HG03025 (cell line): ENCODE measurements around the gene ADGRB3.
A peak's percentile ranks its signal among the peaks of the same experiment; 100 is the strongest.
"Not testable (repeated sequence)": the region's sequence is repeated elsewhere in the genome, so short reads cannot be mapped to it uniquely, and the experiment has no call there.

Experiments used
- ATAC-seq: cut with Tn5 transposase; IDR thresholded peaks from one replicate; pipeline ENCODE4 v1.9.1; 2021; ENCODE audit warnings: mild to moderate bottlenecking, moderate library complexity; ENCODE audit not compliant: unreplicated experiment, low FRiP score

ADGRB3 gene

DNA sequence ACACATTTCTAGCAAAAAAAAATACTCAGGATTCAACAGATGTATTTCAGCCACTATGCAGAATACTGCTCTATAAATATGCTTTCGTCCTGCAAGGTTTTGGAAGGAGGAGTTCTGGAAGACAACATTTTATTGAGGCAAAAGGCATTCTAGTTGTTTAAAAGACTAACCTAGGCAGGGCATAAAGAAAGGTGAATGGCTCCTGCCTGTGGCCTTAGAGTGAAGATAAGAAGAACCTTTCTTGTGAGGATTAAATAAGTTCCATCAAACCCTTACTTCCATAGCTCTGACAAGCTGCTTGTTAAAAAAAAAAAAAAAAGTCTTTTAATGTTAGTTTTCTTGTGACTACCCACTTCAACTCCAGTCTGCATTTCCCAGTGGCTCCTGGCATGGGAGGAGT is 139.8 kb downstream of the ADGRB3 start:
- ATAC-seq: no peak

DNA sequence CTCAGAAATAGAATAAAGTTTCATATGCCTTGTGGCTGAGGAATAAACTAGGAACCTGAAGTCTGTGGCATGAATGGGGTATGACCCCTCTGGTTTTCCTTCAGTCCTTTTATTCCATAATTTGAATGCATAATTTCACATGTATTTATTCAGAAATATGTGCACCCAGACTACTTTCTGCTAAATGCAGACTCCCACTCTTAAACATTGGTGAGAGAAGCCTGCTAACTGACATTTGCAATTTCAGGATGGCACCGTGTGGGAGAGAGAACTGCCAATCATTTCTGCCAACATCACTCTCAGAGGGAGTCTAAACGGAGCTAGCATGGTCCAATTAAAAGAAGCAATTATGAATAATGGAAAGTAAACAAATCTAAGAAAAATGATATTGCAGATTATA is 141.3 kb downstream of the ADGRB3 start:
- ATAC-seq: no peak

DNA sequence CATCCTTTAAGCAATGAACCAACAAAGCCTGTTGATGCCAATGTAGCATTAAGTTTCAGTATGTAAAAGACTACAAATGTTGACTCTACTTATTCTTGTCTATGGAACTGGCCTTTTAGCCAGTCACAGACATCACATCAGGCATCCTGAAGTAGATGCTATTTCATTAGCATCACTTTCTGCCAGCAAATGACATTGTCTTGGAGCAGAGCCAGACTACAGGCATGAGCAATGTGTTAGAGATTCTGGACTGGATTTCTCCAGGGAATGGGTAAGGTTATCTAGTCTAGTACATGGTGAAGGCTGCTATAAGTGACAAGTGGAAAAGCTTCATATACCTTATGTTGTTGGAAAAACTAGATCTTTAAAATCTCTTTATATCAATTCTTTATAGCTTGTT is 142.9 kb downstream of the ADGRB3 start:
- no peak for ATAC-seq

DNA sequence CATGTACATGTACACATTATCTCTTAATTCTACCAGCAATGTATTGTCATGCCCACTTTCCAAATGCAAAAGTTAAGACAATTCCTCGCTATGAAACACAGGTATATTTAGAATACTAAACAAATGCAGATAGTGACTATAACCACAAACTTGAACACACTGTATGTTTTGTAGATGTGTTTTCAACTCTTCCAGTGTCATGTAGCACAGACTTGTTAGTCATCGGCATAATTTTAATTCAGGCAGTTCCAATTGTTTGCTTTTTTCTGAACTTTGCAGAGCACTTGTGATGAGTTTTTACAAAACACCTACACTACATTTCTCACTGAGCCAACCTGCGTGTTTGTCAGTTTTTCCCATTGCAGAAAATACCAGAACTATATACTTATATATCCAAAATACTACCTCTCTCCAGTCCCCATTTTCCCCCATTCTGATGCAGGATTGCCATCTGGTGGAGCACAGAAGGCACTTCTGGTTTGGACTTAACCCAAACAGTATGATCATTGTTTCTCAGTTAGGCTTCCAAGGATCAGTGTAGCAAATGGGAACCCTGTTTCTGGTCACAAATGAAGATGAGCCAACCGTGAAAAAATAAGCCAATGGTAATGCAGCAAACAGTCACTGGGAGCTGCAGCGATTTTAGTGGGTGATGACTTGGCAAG is 143.4 kb downstream of the ADGRB3 start:
- ATAC-seq: no peak

DNA sequence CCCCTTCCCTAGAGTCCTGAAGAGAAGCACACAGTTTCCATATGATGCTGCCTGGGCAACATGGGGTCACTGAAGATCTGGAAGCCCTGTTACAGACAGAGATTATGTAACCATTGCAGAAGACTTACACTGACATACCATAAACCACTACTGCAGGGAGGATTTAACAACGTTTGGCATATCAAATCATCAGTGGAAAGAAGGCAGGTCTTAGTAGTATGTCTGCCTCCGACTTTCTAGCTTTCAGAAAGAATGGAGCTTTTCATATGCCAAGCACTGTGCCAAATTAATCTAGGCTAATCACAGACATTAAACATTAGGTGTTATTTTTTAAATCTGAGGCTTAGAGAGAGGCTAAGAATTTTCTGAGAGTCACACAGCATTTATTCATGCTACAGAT is 144.3 kb downstream of the ADGRB3 start:
- no peak for ATAC-seq

DNA sequence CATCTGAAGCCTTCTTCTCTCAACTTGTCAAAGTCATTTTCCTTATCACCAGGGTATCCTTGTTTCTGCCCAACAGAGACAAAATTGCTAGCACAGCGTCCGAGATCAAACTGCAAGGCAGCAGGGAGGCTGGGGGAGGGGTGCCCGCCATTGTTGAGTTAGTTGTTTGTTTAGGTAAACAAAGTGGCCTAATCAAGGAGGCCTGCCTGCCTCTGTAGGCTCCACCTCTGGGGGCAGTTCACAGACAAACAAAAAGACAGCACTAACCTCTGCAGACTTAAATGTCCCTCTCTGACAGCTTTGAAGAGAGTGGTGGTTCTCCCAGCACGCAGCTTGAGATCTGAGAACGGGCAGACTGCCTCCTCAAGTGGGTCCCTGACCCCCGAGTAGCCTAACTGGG is 155.0 kb downstream of the ADGRB3 start:
- ATAC-seq: not testable (repeated sequence)

DNA sequence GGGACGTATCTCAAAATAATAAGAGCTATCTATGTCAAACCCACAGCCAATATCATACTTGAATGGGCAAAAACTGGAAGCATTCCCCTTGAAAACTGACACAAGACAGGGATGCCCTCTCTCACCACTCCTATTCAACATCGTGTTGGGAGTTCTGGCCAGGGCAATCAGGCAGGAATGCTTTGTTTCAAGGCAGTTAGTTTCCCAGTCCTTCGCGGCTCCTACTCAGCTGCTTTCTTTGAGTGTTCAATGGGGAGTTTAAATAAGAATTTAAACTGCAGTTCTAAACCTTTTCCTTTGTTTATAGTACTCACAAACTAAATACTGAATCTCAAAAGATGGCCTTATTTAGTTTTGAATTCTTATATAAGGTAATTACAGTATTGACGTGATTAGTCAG is 179.9 kb downstream of the ADGRB3 start:
- ATAC-seq: not testable (repeated sequence)

DNA sequence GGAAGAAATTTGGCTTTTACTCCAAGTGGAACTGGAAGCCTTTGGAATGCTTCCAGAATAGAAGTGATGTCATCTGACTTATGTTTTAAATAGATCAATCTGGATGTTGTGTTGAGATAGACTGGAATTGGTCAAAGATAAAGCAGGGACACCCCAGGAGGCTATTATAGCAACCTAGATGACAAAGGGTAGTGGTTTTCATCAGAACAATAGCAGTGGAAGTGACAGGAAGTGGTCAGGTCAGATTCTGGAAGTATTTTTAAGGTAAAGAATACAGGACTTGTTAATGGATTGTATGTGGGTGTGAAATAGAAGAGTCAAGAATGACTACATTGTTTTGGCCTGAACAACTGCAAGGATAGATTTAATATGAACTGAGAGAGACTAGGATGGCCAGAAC is 191.4 kb downstream of the ADGRB3 start:
- ATAC-seq: no peak

DNA sequence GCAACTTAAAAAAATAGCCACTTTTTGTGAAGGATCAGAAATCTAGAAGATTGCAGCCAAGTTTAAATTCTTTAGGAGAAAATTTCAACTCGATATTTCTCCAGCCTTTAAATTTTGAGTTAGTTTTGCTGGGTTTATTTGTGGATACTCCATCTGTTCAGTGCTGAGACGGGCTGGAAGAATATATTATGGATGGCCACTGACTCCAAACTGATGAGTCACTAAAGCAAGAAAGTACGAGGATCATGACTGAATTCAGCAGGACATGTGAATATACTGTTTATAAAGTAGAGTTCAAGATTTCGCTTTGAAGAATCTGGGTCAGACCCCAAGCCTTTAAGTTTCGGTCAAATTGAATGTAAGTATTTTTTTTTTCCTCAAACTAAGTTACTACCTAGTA is 199.5 kb downstream of the ADGRB3 start:
- no peak for ATAC-seq

DNA sequence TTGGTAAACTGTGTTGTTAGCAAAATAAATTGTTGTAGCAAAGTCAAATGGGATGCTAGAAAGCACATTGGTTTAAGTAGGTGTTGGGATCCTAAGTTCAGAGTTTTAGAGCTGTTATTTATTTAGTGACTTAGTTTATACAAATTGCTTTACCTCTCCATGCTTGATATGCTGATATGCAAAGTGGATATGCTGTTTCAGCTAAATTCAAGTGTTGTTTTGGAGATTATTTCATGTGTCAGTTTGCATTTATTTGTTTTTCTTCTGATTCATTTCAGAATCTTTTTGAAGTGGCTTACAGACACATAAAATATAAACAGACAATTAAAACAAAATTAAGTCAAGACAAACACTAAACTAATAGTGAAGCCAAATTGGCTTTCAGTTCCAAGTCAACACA is 203.5 kb downstream of the ADGRB3 start:
- no peak for ATAC-seq

DNA sequence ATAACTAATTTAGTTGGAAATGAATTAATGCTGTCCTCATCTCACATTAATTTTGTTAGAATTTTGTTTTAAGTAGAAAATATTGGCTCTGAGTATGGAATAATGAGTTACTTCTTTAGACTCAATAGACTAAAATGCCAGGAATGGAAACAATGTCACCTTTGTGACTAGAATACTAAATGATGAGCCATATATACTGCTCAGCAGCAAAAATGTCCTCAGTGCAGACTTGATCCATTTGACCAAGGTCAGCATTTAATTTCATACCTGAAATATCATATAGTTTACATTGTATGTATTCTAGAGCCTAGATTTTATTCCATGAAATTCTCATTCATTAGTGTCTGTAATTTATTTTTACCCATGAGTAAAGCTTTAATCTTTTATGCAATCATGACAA is 217.7 kb downstream of the ADGRB3 start:
- ATAC-seq: no peak

DNA sequence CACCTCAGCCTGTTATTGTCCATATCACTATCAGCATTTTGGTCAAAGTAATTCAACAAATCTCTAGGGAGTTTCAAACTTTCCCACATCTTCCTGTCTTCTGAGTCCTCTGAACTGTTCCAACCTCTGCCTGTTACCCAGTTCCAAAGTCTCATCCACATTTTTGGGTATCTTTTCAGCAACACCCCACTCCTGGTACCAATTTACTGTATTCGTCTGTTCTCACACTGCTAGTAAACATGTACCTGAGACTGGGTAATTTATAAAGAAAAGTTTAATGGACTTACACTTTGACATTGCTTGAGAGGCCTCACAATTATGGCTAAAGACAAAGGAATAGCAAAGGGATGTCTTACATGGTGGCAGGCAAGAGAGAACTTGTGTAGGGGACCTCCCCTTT is 224.2 kb downstream of the ADGRB3 start:
- no peak for ATAC-seq

DNA sequence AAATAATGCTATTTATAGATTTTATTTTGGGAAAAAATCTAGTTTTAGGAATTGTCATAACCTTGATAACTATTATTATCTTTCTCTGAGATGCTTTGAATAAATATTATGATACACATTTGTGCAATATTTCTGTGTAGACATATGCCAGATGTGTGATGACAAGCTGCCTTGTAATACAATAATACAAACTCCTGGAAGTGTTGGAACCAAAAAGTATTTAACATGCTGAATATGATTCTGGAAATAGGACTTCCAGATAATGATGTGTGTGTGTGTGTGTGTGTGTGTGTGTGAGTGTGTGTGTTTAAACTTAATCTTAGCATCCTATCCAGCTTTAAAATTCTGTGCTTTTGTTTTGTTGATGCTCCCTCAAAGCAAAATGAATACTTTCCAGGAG is 233.6 kb downstream of the ADGRB3 start:
- ATAC-seq: no peak

DNA sequence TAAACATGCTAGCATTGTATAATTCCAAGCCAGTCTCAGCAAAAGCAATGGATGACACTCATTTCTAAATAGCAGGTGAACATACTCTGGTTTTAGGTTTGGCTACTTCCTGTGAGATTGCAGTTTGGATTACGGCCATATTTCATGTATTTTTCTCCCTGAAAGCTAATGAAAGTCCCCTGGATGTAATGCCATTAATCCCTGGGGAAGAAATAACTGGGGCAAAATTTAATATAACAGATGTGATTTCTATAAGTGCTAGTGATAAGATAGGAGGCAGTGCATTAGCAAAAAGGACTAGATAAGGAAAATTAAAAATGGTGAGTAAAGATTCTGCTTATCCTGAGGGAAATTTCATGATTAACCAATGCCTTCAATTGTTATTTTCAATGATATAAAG is 238.2 kb downstream of the ADGRB3 start:
- ATAC-seq: no peak

DNA sequence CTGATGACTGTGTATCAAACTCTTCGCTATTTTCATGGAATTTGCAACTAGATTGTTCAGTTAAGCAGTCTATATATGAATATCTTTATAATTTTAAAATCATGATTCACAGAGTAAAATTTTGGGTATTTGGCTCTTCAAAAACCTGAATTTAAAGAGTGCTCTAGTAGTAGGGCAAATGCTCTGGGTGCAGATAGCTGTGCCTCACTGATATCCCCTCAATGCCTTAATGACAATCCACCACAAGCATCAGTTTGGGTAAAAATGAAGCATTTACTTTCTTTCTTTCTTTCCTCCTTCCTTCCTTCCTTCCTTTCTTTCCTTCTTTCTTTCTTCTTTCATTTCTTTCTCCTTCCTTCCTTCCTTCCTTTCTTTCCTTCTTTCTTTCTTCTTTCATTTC is 239.7 kb downstream of the ADGRB3 start:
- ATAC-seq: no peak

DNA sequence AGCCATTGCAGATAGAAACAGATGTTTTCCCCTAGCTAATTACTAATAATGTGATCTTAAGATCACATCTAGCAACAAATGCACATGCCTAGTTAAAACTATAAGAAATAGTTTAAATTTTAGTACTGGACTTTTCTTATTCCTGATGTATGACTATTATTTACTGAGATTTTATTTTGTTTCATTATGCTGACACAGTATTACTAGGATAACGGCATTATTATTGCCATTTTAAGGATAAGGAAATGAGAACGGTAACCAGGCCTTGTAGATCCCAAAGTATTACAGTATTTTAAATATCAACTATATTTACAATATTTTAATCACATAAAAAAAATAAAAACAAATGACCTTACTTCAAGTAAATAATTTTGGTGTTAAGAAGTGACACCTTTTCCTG is 240.3 kb downstream of the ADGRB3 start:
- ATAC-seq: no peak

DNA sequence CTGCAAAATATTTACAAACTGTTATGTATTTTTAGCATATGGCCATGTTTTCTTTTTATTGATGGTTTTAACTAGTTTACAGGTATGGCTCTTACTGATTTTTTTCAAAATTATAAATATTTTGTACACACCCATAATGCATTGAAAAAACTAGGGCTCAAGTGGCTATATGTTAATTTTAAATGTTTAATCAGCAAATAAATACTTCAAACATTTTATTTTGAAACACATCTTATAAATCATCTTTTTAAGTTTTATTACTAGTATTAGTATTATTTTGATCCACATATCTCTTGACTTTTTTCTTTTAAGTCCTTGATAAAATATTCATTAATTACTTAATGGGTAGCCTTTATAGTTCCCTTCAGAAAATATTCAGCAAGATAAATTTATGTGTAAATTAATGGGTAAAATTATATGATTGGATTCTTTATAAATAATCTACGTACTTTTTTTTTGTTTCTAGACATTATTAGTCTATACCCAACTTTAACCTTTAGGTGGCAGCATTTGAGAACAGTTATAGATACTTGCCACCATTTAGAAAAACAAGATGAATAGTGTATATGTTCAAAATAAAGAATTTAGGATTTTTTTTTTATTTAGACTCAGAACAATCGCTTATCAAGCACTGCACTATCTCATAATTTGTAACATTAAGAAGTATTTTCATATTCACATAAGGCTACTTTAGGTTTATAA is 241.9 kb downstream of the ADGRB3 start:
- peak; percentile 55 for ATAC-seq

DNA sequence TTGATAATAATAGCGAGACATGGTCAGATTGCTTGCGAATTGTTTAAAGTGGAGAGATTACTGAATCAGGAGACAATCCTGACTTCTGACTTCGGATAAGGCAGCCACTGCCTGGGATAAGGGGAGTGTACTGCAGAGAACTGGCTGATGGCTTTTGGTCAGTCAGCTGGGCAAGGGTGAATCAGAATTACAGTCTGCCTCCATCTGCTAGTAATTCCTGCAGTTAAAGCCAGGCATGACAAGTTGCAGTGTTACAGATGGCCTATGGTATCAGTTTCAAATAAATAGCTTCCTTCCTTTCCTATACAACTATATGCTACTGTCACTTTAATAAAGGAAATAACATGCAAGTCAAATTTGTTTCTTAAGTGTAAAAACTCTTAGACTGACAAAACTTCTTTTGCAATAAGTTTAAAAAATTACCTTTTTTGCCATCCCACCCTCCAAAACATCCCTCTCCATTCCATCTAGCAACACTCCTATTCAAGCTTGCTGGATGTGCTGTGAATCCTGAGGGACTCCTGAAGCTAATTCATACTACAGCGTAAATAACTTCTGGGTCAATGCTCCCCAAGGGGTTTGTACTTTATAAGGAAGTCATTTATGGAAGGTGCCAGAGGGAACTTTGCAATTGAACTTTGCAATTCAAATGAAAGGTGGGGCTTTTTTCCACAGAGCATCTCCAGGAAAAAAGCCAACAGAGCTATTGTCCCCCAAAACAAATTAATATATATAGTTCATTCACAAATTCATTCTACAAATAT is 245.2 kb downstream of the ADGRB3 start:
- no peak for ATAC-seq

DNA sequence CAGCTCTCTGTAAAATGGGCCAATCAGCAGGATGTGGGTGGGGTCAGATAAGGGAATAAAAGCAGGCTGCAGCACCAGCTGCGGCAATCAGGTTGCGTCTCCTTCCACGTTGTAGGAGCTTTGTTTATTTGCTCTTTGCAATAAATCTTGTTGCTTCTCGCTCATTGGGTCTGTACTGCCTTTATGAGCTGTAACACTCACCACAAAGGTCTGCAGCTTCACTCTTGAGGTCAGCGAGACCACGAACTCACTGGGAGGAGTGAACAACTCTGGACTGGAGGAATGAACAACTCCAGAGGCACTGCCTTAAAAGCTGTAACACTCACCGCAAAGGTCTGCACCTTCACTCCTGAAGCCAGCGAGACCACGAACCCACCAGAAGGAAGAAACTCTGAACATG is 248.2 kb downstream of the ADGRB3 start:
- ATAC-seq: not testable (repeated sequence)

DNA sequence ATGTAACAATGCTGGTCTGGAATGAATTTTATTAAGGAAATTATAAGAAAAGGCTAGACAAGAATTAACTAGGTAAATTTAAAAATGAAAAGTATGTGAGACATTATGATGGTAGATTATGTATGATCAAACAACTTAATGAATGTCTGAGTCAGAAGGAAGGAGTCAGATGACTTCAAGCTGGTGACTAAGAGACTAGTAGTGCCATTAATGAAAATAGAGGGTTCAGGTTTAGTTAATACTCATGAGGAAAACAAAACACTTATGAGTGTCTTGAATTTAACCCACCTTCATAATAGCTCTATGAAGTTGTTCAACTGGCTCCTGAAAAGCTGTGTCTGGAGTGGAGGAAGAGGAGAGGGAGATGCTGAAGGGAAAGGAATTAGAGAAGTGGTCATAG is 256.3 kb downstream of the ADGRB3 start:
- no peak for ATAC-seq

DNA sequence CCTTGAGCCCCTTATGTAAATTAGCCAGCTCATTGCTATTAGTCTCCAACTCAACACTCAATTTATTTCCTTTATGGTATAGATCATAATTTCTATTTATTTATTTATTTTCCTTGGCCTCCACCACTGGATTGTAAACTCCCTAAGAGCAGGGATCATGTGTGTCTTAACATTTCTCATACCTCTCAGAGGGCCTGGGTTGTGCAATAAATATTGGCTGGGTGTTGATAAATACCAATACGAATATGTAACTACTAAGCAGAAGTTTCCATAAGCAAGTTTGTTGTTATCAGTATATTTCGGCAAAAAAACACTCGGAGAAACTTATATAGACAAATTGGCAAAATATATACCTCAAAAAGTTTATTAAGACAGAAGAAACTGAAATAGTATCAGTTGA is 257.4 kb downstream of the ADGRB3 start:
- ATAC-seq: no peak

DNA sequence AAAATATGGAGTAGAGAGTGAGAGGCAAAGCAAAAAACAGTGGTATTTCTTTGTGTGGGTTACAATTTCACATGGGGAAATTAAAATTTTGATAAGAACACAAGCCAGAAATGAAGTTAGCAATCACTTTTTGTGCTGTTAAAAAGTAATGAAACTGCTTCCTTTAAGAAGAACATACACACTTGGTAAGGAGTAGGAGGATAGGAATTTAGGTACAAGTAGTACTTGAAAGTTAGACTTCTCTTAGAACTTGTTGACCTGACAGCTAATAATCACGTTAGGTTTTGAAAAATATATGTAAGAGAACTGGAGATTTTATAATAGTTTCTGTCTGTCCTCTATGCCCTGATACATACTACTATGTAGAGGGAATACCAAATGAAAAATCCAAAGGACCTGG is 260.8 kb downstream of the ADGRB3 start:
- ATAC-seq: no peak
